ENCODE data around the gene CFAP74. TPM values are rescaled to one million over a fixed set of nuclear protein-coding genes. Genes with fewer than 3 reads are reported as not detected.

The CFAP74 gene
- total RNA-seq, 4 donors from 2014 or later = not detected

DNA sequence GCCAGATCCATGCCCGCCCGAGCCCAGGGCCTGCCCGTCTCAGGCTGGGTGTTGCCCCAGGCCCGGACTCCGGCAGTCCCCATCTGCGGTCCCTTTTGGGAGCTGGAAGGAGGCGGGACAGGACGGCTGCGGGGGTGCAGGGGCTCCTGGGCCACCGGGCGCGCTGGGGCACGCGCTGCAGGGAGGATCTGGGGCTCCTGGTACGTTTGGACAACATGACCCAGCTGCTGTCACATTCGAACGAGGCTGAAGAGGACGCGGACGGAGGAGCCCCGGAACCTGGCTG is 95.1 kb downstream of the CFAP74 start:
- Histone ChIP-seq H3K4me3 (peak overlapping the region; percentile 70 to 88 (median 76)), H3K27ac (peak overlapping the region; percentile 72 to 96 (median 92)), H3K4me1 (peaks cover 0 to 38% (median 17%) of the 10 kb centered on the region in 4 donors), H3K27me3 (no peaks in the 10 kb centered on the region), H3K36me3 (no peaks in the 10 kb centered on the region), H3K9me3 (no peaks in the 10 kb centered on the region)
- WGBS, 2 donors = 3% methylated on average over 19 of the region's 21 CpGs; no CpG with 5 or more reads in 1 of the 2 donors
- no peak for DNase-seq (ENCODE audit: low spot score in 2 of 2)
- no peak for TF ChIP-seq POLR2A (IDR thresholded peaks at IDR 0.05)
- TF ChIP-seq, protein P1, sequence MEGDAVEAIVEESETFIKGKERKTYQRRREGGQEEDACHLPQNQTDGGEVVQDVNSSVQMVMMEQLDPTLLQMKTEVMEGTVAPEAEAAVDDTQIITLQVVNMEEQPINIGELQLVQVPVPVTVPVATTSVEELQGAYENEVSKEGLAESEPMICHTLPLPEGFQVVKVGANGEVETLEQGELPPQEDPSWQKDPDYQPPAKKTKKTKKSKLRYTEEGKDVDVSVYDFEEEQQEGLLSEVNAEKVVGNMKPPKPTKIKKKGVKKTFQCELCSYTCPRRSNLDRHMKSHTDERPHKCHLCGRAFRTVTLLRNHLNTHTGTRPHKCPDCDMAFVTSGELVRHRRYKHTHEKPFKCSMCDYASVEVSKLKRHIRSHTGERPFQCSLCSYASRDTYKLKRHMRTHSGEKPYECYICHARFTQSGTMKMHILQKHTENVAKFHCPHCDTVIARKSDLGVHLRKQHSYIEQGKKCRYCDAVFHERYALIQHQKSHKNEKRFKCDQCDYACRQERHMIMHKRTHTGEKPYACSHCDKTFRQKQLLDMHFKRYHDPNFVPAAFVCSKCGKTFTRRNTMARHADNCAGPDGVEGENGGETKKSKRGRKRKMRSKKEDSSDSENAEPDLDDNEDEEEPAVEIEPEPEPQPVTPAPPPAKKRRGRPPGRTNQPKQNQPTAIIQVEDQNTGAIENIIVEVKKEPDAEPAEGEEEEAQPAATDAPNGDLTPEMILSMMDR (IDR thresholded peaks at IDR 0.05) = no peak

DNA sequence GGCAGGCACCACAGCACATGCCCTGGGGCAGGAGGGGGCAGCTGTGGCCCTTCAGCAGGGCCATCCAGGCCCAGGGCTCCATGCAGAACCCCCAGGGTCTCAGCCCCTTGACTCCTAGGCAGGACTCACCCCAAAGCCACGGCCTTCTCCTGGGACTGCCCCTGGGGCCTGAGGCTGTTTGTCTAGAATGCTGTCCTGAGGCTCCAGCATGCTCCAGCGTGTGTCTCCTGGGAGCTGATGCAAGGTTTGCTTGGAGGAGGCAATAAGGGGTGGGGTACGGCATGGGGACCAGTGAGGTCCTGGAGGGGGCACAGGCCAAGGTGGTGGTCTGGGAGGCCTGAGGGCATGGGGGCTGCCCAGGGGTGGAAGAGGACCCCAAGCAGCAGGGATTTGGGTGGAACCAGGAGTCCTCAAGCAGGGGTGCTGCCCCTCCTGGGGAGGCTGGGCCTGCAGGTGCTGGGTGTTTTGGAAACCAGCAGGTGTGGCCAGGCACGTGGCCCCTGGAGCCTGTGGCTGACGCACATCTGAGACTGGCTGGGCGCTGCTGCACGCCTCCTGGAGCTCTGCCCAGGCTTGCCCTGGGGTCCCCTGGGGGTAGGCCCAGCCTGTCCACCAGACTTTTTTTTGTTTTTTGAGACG is 96.4 kb downstream of the CFAP74 start:
- no peak for DNase-seq (ENCODE audit: low spot score in 2 of 2)
- WGBS, 2 donors = 71 to 76% methylated on average over 8 of the region's 8 CpGs
- no peaks in the 10 kb centered on the region for H3K9me3 ChIP-seq
- no peaks in the 10 kb centered on the region for H3K36me3 ChIP-seq
- peaks cover 0 to 38% (median 17%) of the 10 kb centered on the region in 4 donors for H3K4me1 ChIP-seq
- no peak for TF ChIP-seq POLR2A (IDR thresholded peaks at IDR 0.05)
- TF ChIP-seq, protein P1 (IDR thresholded peaks at IDR 0.05) = no peak
- TF ChIP-seq EP300 (IDR thresholded peaks at IDR 0.05) = no peak
- H3K27ac ChIP-seq = peak overlapping the region in 2 of 4 donors; percentile 18 to 40
- no peaks in the 10 kb centered on the region for H3K27me3 ChIP-seq
- H3K4me3 ChIP-seq = no peak overlapping the region

DNA sequence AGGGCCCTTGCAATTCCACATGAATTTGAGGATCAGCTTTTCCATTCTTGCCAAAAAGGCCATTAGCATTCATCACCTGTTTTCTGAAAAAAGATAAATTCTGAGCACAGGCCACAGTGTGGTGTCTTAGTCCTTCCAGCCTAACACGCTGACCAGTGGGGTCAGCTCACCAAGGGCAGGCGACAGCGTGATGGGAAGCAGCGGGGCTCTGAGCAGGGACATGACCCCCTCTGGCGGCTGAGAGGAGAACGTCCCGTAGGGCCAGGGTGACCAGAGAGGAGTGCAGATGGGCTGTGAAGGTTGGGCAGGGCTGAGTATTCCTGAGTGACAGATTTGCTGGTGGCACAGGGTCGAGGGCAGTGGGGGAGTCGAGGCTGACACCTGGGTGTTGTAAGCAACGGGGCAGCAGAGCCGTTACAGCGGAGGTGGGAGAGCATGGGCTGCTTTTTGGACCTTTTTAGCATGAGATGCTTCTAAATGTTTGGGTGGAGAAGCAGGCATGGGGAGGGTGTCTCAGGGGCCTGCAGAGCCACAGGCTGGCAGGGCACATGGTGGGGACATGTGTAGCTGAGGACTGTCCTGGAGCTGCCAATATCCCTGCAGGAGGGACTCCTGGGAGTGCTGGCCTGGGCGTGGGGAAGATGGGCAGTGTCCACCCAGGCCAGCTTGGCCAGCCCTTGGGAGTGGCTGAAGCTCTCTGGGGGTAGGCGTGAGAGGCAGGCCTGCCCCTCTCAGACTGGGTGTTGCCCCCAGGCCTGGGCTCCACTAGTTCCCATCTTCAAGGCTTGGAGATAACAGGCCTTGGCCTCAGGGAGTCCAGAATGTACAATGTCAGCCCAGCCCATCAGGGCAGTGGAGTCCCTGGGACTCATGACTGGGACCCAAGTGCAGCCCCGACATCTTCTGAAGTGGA is 97.1 kb downstream of the CFAP74 start:
- H3K4me3 ChIP-seq = no peak overlapping the region
- 9 to 19% methylated on average over 13 to 15 of the region's 15 CpGs for WGBS, 2 donors
- H3K27me3 ChIP-seq = no peaks in the 10 kb centered on the region
- peak; percentile 69 to 82 for DNase-seq (ENCODE audit: low spot score in 2 of 2)
- H3K4me1 ChIP-seq = peaks cover 0 to 38% (median 17%) of the 10 kb centered on the region in 4 donors
- peak in 1 of 2 donors; percentile 64 for TF ChIP-seq EP300 (IDR thresholded peaks at IDR 0.05)
- TF ChIP-seq, protein P1 (IDR thresholded peaks at IDR 0.05) = peak; percentile 78 to 91 (median 90)
- peak in 1 of 2 donors; percentile 15 for TF ChIP-seq POLR2A (IDR thresholded peaks at IDR 0.05)
- H3K9me3 ChIP-seq = no peaks in the 10 kb centered on the region
- no peaks in the 10 kb centered on the region for H3K36me3 ChIP-seq
- H3K27ac ChIP-seq = peak overlapping the region in 2 of 4 donors; percentile 18 to 40

DNA sequence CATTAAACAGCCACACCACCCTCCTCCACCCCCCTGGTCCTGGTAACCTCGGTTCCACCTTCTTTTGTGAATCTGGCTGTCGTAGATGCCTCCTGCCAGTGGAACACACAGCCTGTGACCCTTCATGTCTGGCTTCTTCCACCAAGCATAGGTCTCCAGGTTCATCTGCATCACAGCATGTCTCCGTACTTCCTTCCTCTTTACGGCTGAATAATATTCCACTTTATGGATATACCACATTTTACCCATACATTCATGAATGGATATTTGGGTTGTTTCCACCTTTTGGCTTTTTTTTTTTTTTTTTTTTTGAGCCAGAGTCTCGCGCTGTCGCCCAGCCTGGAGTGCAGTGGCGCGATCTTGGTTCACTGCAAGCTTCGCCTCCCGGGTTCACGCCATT is 100.4 kb downstream of the CFAP74 start:
- H3K36me3 ChIP-seq = no peaks in the 10 kb centered on the region
- no peaks in the 10 kb centered on the region for H3K9me3 ChIP-seq
- no peak overlapping the region for H3K4me3 ChIP-seq
- H3K4me1 ChIP-seq = peaks cover 0 to 26% (median 10%) of the 10 kb centered on the region in 4 donors
- H3K27ac ChIP-seq = no peak overlapping the region
- H3K27me3 ChIP-seq = peaks cover 0 to 4% of the 10 kb centered on the region in 2 donors
- no peak for DNase-seq (ENCODE audit: low spot score in 2 of 2)
- TF ChIP-seq POLR2A (IDR thresholded peaks at IDR 0.05) = no peak
- no peak for TF ChIP-seq EP300 (IDR thresholded peaks at IDR 0.05)
- TF ChIP-seq, protein P1 (IDR thresholded peaks at IDR 0.05) = no peak
- WGBS, 2 donors = 91 to 99% methylated on average over 12 of the region's 12 CpGs

Measured in tibial nerve (tissue), 4 donors.